CD4-positive, alpha-beta T cell treated with Interleukin-15 for 4 hours (primary cell): ENCODE data around the gene ADAMTS2.
"Not testable (repeated sequence)": the region's sequence is repeated elsewhere in the genome, so short reads cannot be mapped to it uniquely, and the experiment has no call there.

Source experiments
- DNase-seq: peaks from one replicate; pipeline ENCODE4 v3.0.0-alpha.2; 2020; ENCODE audit warnings: low spot score

The ADAMTS2 gene

DNA sequence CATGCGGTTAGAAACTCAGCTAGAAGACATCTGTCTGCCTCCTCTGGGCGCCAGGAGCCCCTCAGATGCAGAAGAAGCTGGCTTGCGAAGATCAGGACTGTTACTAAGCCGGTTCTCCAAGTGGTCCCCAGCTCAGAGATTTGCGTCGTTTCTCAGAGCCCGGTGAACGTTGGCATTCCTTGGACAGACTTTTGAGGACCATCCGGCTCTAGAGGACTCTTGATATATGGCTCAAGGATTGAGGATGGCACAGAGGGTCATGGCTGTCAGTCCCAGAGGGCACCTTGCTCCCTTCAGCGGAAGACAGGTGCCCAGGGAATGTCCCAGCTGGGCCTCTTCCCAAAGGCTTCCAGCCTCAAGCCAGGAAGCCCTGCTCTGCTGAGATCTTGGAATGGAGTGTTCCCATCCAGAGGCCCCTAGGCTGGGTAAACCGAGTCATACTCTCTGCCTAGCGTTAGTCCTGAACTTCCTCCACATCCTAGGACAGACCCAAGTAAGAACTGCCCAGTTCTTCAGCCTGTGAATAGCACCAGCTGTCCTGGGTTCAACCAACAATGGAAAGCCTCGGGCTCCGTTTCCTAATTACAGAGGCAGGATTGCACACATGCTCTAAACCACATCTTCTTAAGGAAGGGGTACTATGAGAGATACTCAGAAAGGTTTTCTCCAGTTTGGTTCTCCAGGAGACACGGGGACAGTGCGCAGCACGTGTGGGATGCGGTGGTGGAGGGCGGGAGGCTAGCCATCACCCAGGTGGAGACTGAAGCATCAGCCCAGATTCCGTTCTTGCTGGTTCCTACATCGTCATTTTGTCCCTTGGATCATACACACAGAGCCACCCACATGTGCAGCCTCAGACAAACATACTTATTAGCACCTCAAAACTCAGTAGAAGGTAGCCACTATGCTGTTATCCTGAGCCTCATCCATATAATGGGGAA is 233.7 kb downstream of the ADAMTS2 start:
- DNase-seq, result no peak

GRCh38 chr5:179110528-179110927 is 234.7 kb downstream of the ADAMTS2 start:
- DNase-seq, result no peak

DNA sequence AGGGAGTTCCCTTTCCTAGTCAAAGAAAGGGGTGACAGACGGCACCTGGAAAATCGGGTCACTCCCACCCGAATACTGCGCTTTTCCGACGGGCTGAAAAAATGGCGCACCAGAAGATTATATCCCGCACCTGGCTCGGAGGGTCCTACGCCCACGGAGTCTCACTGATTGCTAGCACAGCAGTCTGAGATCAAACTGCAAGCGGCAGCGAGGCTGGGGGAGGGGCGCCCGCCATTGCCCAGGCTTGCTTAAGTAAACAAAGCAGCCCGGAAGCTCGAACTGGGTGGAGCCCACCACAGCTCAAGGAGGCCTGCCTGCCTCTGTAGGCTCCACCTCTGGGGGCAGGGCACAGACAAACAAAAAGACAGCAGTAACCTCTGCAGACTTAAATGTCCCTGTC is 244.0 kb downstream of the ADAMTS2 start:
- DNase-seq, result not testable (repeated sequence)

DNA sequence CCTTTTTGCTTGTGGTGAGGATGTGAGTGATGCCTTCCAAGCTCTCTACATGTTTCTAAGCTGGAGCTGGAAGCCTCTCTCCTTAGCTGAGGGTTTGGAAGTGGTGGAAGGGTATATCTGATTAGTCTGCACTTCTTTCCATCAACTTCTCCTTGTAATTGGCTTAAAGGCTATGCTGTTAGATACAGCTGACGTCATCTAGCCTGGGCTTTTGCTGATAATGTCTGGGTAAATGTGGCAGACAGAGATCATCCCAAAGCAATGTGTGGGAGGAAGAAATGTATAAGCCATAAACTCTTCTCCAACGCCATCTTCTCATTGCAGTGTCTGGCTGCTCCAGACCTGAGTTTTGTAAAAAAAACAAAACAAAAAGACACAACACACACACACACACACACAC is 255.8 kb downstream of the ADAMTS2 start:
- no peak for DNase-seq

DNA sequence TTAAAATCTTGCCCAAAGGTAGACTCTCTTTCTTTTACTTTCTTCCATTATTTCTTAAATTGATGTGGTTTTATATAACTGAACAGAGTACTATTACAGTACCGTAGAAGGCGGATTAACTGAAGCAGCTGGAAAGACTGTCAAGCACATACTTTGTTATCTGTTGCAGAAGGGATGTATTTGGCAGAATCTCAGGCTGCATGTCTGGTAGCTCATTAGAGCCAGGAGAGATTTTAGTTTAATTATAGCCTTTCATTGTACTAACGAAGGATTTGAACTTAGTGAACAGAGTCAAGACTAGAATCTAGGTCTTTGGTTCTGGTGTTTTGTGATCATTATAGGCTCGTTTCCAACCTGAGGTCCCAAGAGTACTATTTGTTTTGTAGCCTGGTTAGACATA is 264.5 kb downstream of the ADAMTS2 start:
- DNase-seq, result no peak

GRCh38 chr5:179079165-179079987 is 265.9 kb downstream of the ADAMTS2 start:
- DNase-seq, result no peak

GRCh38 chr5:179065703-179066102 is 279.6 kb downstream of the ADAMTS2 start:
- no peak for DNase-seq

GRCh38 chr5:179061025-179061424 is 284.2 kb downstream of the ADAMTS2 start:
- DNase-seq, result no peak
